Right kidney (tissue), 9 donors: Measurements from ENCODE around the gene MRPS11.
A peak's percentile ranks its signal among the peaks of the same experiment; 100 is the strongest.
"Not testable (repeated sequence)": the region's sequence is repeated elsewhere in the genome, so short reads cannot be mapped to it uniquely, and the experiment has no call there.

Experiments
- DNase-seq: peaks from one replicate; pipeline ENCODE4 v3.0.0-alpha.2; 2016
- long read RNA-seq, 8 donors: transcript quantifications; one replicate each; lab custom pipeline, GENCODE V29; 2026

MRPS11 gene
- long read RNA-seq, donor 1, transcript MRPS11-201 (6 exons, 3,644 nt) = major isoform, 32 of 49 reads
- long read RNA-seq, donor 1, partial matches to known transcripts = 0 of 49 reads
- long read RNA-seq, donor 1, other reads (novel, unspliced or antisense) = 10 of 49 reads
- long read RNA-seq, donor 2, transcript MRPS11-201 (6 exons, 3,644 nt) = major isoform, 15 of 16 reads
- long read RNA-seq, donor 2, partial matches to known transcripts = 0 of 16 reads
- long read RNA-seq, donor 2, other reads (novel, unspliced or antisense) = 0 of 16 reads
- long read RNA-seq, donor 3, transcript MRPS11-201 (6 exons, 3,644 nt) = major isoform, 8 of 11 reads
- long read RNA-seq, donor 3, partial matches to known transcripts = 0 of 11 reads
- long read RNA-seq, donor 3, other reads (novel, unspliced or antisense) = 0 of 11 reads
- long read RNA-seq, donor 4, transcript MRPS11-201 (6 exons, 3,644 nt) = major isoform, 13 of 16 reads
- long read RNA-seq, donor 4, partial matches to known transcripts = 0 of 16 reads
- long read RNA-seq, donor 4, other reads (novel, unspliced or antisense) = 0 of 16 reads
- long read RNA-seq, donor 5, transcript MRPS11-201 (6 exons, 3,644 nt) = major isoform, 19 of 28 reads
- long read RNA-seq, donor 5, partial matches to known transcripts = 0 of 28 reads
- long read RNA-seq, donor 5, other reads (novel, unspliced or antisense) = 6 of 28 reads
- long read RNA-seq, donor 6, transcript MRPS11-201 (6 exons, 3,644 nt) = major isoform, 14 of 29 reads
- long read RNA-seq, donor 6, partial matches to known transcripts = 7 of 29 reads
- long read RNA-seq, donor 6, other reads (novel, unspliced or antisense) = 5 of 29 reads
- long read RNA-seq, donor 7 = 0 reads
- long read RNA-seq, donor 8, transcript MRPS11-201 (6 exons, 3,644 nt) = major isoform, 15 of 24 reads
- long read RNA-seq, donor 8, partial matches to known transcripts = 0 of 24 reads
- long read RNA-seq, donor 8, other reads (novel, unspliced or antisense) = 6 of 24 reads

DNA sequence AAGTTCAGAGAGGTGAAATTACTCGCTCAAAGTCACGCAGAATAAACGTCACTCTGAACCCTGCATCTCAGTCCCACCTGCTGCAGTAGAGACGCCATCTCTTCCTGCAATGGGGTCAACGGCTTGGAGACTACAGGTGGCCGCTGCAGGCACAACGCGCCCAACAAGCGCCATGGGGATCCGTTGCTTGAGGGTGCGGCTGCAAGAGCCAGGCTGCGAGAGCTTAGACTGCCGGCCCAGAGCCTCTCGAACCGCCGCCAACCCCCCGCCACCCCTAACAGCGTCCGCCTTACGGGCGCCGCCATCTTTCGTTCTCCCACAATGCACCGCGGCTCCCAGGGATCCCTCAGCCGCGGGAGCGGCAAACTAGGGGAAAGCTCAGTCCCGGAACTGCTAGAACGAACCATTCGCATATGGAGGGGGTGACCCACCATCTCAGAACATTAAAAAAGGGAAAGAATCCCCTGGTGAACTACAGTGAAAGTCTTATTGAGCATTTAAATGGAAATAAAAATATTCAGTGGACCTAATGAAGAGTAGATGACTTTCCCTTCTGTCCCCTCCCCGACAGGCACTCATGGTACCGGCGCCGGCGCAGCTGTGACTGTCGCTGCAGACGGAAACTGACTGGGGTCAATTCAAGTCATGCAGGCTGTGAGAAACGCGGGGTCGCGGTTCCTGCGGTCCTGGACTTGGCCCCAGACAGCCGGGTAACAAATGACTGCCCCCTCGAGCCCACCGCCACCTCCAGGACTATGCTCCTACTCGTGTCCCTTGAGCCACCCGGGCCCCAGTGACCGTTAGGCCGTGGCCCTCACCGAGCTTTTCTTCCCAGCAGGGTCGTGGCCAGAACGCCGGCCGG is at the start of gene MRPS11, which contains the start of gene MRPL46:
MRPS11 (plus strand) TSS at position 636 of the 862 bp plus-strand sequence; CDS start at position 646, 10 bp downstream.
MRPL46 (minus strand) TSS at position 316 of the 862 bp plus-strand sequence; CDS start at position 305, 11 bp downstream.
- DNase-seq = peak; percentile 99

DNA sequence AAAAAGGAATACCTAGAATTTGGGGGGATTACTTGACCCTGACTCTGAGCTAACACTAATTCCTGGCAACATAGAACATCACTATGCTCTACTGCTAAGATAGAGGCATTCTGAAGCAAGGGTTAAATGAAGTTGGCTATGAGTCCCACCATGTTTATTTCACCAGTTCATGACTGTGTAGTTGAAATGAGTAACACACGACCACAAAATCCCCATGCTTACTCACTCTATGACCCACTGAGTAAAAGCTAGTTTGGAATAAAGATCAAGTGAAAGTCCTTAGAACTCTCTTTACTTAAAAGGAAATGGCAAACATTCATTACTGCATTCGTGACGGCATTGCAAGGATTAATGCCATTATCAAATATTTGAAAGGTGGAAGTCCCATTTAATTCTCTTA is 47.7 kb upstream of the MRPS11 start:
- no peak for DNase-seq

DNA sequence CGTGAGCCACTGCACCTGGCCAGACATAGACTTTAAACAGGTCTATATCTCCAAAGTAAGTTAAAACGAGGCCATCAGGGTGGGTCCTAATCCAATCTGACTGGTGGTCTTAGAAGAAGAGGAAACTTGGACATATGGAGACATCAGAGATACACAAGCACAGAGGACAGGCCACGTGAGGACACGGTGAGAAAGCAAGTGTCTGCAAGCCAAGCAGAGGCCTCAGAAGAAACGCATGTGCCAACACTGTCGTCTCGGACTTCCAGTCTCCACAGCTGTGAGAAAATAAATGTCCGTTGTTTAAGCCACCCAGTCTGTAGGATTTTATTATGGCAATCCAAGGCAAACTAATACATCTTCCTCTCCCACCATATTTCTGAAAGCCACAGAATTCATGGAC is 44.2 kb upstream of the MRPS11 start:
- no peak for DNase-seq

- DNase-seq = no peak
These were observed 41.2 kb upstream of the MRPS11 start for GRCh38 chr15:88426304-88426703.

GRCh38 chr15:88428053-88428452 is 39.5 kb upstream of the MRPS11 start:
- DNase-seq = no peak

GRCh38 chr15:88428805-88429605 is 38.5 kb upstream of the MRPS11 start:
- DNase-seq = no peak

- no peak for DNase-seq
These were observed 37.5 kb upstream of the MRPS11 start for GRCh38 chr15:88430051-88430450.

DNA sequence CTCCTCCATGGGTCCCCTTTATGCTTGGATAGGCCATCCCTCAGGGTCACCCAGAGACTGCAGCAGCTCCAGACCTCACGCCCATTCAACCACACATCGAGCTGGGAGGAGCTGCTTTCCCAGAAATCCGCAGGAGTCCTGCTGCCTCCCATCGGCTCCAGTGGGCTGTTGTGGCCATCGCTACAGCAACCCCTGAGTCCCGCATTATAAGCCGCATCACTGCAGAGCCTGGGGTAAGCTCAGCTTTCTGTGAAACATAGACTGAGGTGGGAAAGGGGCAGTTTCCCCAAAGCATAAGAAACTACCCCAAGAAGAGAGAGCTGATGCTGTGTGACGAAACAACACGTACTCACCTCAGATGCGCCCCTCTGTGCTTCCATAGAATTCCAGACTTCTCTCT is 36.1 kb upstream of the MRPS11 start:
- no peak for DNase-seq

- DNase-seq = no peak
These were observed 34.3 kb upstream of the MRPS11 start for GRCh38 chr15:88433046-88433685.

GRCh38 chr15:88434106-88434505 is 33.4 kb upstream of the MRPS11 start:
- not testable (repeated sequence) for DNase-seq

- DNase-seq = no peak
These were observed 29.3 kb upstream of the MRPS11 start for GRCh38 chr15:88438181-88438580.

DNA sequence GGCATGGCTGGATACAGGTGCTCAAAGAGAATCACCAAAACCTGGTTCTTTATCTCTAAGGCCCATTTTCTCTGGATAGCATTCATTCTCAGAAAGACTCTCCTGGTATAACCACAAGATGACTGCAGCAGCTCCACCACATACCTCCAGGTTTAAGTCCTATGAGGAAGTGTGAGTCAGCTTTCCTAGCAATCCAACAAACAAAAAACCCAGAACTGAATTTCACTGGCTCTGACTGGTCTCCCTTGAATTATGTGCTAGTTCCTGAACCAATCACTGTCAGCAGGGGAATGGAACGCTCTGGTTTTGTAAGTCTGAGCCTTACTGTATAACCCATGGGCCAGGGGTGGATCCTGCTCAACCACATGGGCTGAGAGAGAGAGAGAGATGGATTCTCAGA is 27.5 kb upstream of the MRPS11 start:
- DNase-seq = no peak

GRCh38 chr15:88441076-88441730 is 26.3 kb upstream of the MRPS11 start:
- DNase-seq = no peak

DNA sequence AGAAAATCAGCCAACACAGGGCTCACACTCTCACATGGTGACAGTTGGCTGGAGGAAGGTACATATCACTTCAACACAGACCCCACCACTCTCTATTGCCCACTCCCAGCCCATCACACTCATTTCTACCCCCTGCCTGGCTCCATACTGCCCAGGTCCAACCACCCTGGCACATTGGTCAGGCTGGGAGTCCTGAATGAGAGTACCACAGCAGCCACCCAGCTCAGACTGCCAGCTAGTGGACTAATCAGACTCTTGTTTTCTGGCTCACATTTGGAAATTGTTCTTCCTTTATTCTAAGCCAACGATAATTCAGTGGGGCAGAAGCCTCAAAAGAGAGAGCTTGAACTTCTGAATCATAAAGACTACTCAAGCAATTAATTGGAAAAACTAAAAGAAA is 20.3 kb upstream of the MRPS11 start:
- no peak for DNase-seq

- no peak for DNase-seq
These were observed 19.8 kb upstream of the MRPS11 start for GRCh38 chr15:88447741-88448140.

DNA sequence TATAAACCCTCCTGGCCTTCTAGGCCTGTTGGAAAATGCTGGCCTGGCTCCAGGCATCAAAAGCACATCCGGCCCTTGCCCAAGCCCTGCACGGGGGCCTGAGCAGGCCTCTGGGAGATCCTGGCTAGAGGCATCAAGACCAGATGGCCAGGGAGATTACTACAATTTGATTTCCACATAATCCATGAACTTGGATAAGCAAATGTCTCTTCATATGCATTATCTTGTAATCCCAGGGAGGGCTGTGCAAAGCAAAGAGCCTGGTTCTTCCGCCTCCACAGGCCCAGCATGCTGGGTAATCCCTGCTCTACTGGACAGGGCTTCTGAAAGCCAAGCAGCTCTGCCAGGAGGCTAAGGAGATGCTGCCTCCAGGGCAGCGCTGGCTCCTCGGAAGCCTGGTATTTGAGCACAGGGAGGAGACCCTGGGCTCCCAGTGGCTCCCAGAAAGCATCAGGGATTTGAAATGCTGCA is 18.5 kb upstream of the MRPS11 start:
- no peak for DNase-seq

- DNase-seq = no peak
These were observed 17.9 kb upstream of the MRPS11 start for GRCh38 chr15:88449581-88449980.

DNA sequence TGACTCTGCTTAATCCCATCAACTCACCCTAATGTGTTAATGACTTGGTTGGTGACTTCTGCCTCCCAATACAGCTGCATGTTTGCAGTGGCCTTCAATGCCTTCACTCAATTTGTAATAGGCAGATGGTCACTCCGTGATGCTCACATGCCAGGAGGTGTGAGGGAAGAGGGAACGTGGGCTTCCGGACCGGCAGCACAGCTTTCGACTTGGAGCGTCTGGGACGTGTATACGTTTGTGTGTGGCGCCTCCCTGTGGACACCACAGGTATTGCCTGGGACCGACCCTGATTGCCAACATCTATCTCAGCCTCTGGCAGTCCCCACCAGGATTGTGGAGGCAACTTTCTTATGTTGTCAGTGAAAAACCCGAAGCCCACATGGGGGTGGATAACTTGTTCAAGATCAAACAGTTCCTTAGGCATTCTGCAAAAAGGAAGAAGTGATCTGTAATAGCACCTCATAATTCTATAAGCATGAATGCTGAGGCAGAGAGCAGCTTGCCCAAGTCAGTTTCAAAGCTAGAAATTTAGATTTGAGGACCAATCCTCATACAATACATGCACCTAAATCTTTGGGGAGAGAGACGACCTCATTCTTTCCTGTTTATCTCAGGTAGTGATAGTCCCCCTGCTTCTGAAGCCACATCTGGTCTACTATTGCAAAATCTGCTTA is 17.2 kb upstream of the MRPS11 start:
- DNase-seq = peak; percentile 31

GRCh38 chr15:88453651-88454050 is 13.9 kb upstream of the MRPS11 start:
- DNase-seq = no peak
